H9 (cell line): Measurements from ENCODE around the gene FBXL7. TPM values are rescaled to one million over a fixed set of nuclear protein-coding genes. Genes with fewer than 3 reads are reported as not detected.

Experiments
- DNase-seq: peaks from one replicate; pipeline ENCODE4 v3.0.0-alpha.2; 2017
- H2AFZ ChIP-seq: one replicate; pipeline ENCODE4 v1.6.1; 2013; ENCODE audit warnings: mild to moderate bottlenecking, low read length, control low read depth, moderate library complexity
- H2AK5ac ChIP-seq: 2 replicates; pipeline ENCODE4 v1.6.1; 2013; ENCODE audit warnings: low read length, control low read depth, mixed read lengths; ENCODE audit not compliant: insufficient read length
- H2BK120ac ChIP-seq: one replicate; pipeline ENCODE4 v1.6.1; 2013; ENCODE audit warnings: low read depth, mild to moderate bottlenecking, low read length, control low read depth, inconsistent platforms; ENCODE audit not compliant: poor library complexity, severe bottlenecking
- H2BK12ac ChIP-seq: 2 replicates; pipeline ENCODE4 v1.6.1; 2013; ENCODE audit warnings: low read length, control low read depth, mixed read lengths, low read depth; ENCODE audit not compliant: insufficient read length
- H2BK15ac ChIP-seq: 2 replicates; pipeline ENCODE4 v1.6.1; 2013; ENCODE audit warnings: low read depth, low read length, control low read depth
- H2BK20ac ChIP-seq: one replicate; pipeline ENCODE4 v1.6.1; 2013; ENCODE audit warnings: low read depth, mild to moderate bottlenecking, low read length, control low read depth, inconsistent platforms; ENCODE audit not compliant: poor library complexity, severe bottlenecking
- H2BK5ac ChIP-seq: 2 replicates; pipeline ENCODE4 v1.6.1; 2013; ENCODE audit warnings: low read length, control low read depth, mixed read lengths; ENCODE audit not compliant: insufficient read length
- H3K14ac ChIP-seq: 2 replicates; pipeline ENCODE4 v1.6.1; 2013; ENCODE audit warnings: low read length, control low read depth; ENCODE audit not compliant: insufficient read depth
- H3K18ac ChIP-seq: 2 replicates; pipeline ENCODE4 v1.6.1; 2013; ENCODE audit warnings: low read depth, mild to moderate bottlenecking, mixed read lengths, low read length, control low read depth; ENCODE audit not compliant: insufficient read length
- H3K23ac ChIP-seq: 2 replicates; pipeline ENCODE4 v1.6.1; 2013; ENCODE audit warnings: low read length, control low read depth, mixed read lengths, low read depth; ENCODE audit not compliant: insufficient read length
- H3K23me2 ChIP-seq: 2 replicates; pipeline ENCODE4 v1.6.1; 2013; ENCODE audit warnings: low read depth, mild to moderate bottlenecking, mixed read lengths, low read length, control low read depth; ENCODE audit not compliant: insufficient read length, poor library complexity, severe bottlenecking
- H3K27ac ChIP-seq: 2 replicates; pipeline ENCODE4 v1.5.1; 2013; ENCODE audit warnings: low read length, control low read depth, mixed read lengths, low read depth; ENCODE audit not compliant: insufficient read length
- H3K27me3 ChIP-seq: 2 replicates; pipeline ENCODE4 v1.6.1; 2013; ENCODE audit warnings: low read length, control low read depth, inconsistent platforms; ENCODE audit not compliant: insufficient read depth
- H3K4ac ChIP-seq: 2 replicates; pipeline ENCODE4 v1.6.1; 2013; ENCODE audit warnings: low read depth, mild to moderate bottlenecking, control low read depth, inconsistent platforms, low read length, moderate library complexity
- H3K4me1 ChIP-seq: 2 replicates; pipeline ENCODE4 v1.6.1; 2013; ENCODE audit warnings: low read length, control low read depth, inconsistent platforms; ENCODE audit not compliant: insufficient read depth
- H3K4me2 ChIP-seq: 2 replicates; pipeline ENCODE4 v1.6.1; 2013; ENCODE audit warnings: low read length, control low read depth, mixed read lengths; ENCODE audit not compliant: insufficient read length, insufficient read depth
- H3K56ac ChIP-seq: 2 replicates; pipeline ENCODE4 v1.6.1; 2013; ENCODE audit warnings: low read depth, mild to moderate bottlenecking, mixed read lengths, low read length, control low read depth; ENCODE audit not compliant: insufficient read length
- H3K79me1 ChIP-seq: 2 replicates; pipeline ENCODE4 v1.6.1; 2013; ENCODE audit warnings: low read depth, mild to moderate bottlenecking, moderate library complexity, low read length, control low read depth, inconsistent platforms; ENCODE audit not compliant: insufficient read depth, poor library complexity, severe bottlenecking
- H3K79me2 ChIP-seq: 2 replicates; pipeline ENCODE4 v1.6.1; 2013; ENCODE audit warnings: low read length, control low read depth, inconsistent platforms; ENCODE audit not compliant: insufficient read depth
- H3K9ac ChIP-seq: 2 replicates; pipeline ENCODE4 v1.6.1; 2013; ENCODE audit warnings: low read length, control low read depth, mixed read lengths; ENCODE audit not compliant: insufficient read length; ENCODE audit errors: extremely low read depth
- H3K9me3 ChIP-seq: one replicate; pipeline ENCODE4 v1.6.1; 2013; ENCODE audit warnings: low read depth, low read length, inconsistent platforms; ENCODE audit not compliant: control insufficient read depth
- H3T11ph ChIP-seq: one replicate; pipeline ENCODE4 v1.6.1; 2013; ENCODE audit warnings: mild to moderate bottlenecking, low read length, control low read depth, inconsistent platforms
- H4K20me1 ChIP-seq: one replicate; pipeline ENCODE4 v1.6.1; 2013; ENCODE audit not compliant: control insufficient read depth, insufficient read length, insufficient read depth
- H4K5ac ChIP-seq: 2 replicates; pipeline ENCODE4 v1.6.1; 2013; ENCODE audit warnings: low read depth, mild to moderate bottlenecking, mixed read lengths, low read length, control low read depth; ENCODE audit not compliant: insufficient read length
- H4K8ac ChIP-seq: replicated peaks from 2 replicates; pipeline ENCODE4 v1.6.1; 2013; ENCODE audit warnings: low read length, control low read depth, mixed read lengths, low read depth; ENCODE audit not compliant: insufficient read length
- H4K91ac ChIP-seq: 2 replicates; pipeline ENCODE4 v1.6.1; 2013; ENCODE audit warnings: low read depth, mild to moderate bottlenecking, moderate library complexity, mixed read lengths, low read length, control low read depth; ENCODE audit not compliant: insufficient read length
- H3K27ac Mint-ChIP-seq, 3 experiments: 2 replicates in 2 of 3; 3 replicates in 1 of 3; pipeline ENCODE4 v1.8.0; 2020 to 2021; ENCODE audit warnings: mixed read lengths in 3 of 3, mild to moderate bottlenecking in 1 of 3, moderate library complexity in 1 of 3
- H3K27me3 Mint-ChIP-seq: 2 replicates; pipeline ENCODE4 v1.8.0; 2021; ENCODE audit warnings: low read depth, mild to moderate bottlenecking, moderate library complexity, mixed read lengths
- H3K36me3 Mint-ChIP-seq, 3 experiments: 2 replicates in 2 of 3; 3 replicates in 1 of 3; pipeline ENCODE4 v1.8.0; 2020 to 2021; ENCODE audit warnings: low read depth in 3 of 3, mixed read lengths in 3 of 3; ENCODE audit not compliant: insufficient read depth in 1 of 3
- H3K4me1 Mint-ChIP-seq, 2 experiments: 2 replicates each; pipeline ENCODE4 v1.8.0; 2020; ENCODE audit warnings: mixed read lengths in 2 of 2
- H3K4me3 Mint-ChIP-seq, 2 experiments: 2 replicates in 1 of 2; 3 replicates in 1 of 2; pipeline ENCODE4 v1.8.0; 2020 to 2021; ENCODE audit warnings: mild to moderate bottlenecking in 2 of 2, mixed read lengths in 2 of 2, moderate library complexity in 1 of 2
- H3K9me3 Mint-ChIP-seq, 2 experiments: 2 replicates in 1 of 2; 3 replicates in 1 of 2; pipeline ENCODE4 v1.8.0; 2020; ENCODE audit warnings: mild to moderate bottlenecking in 2 of 2, mixed read lengths in 2 of 2, moderate library complexity in 1 of 2
- WGBS: extraction: QIAGEN DNeasy Blood & Tissue Kit; methylation state at CpG from one replicate; pipeline ENCODE4 v1.1.7; 2013; ENCODE audit warnings: missing lambda C conversion rate, low lambda C conversion rate, mixed read lengths; ENCODE audit not compliant: insufficient read length; ENCODE audit errors: extremely low coverage; 5-methylcytosine and 5-hydroxymethylcytosine counted together
- total RNA-seq: library from RNA; stranded (reverse); gene quantifications from 2 replicates; pipeline ENCODE4 v1.2.1, GENCODE V29; 2021
- TF ChIP-seq, protein P1 (sequence below): fragments of 200-600 bp; sonication (generic); conservative IDR thresholded peaks from 3 replicates; pipeline ENCODE4 v1.8.0; 2021; ENCODE audit warnings: antibody characterized with exemption, mild to moderate bottlenecking

FBXL7 gene
- total RNA-seq, 1 experiment from 2014 or later = 14.6 TPM

DNA sequence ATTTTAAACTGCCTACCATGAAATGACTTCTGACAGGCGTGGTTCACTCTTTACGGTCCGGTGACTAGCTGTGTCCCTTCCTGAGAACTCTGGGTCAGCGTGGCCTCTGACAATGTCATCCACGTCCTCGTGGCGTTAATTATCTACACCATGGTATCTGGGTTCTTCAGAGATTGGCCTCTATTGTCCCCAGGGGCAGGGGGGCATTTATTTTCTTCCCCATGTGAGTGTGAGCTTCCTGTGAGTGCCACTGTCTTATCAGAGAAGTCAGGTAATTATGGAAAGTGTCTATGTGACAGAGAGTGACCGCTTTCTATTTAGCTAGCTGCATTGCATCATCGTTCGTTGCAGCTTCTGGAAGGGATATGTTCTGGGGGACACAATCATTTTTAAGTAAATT is 77.2 kb downstream of the FBXL7 start:
- Histone ChIP-seq H3K27me3 (no peaks in the 10 kb centered on the region), H3K14ac (no peak overlapping the region), H3K4ac (no peak overlapping the region), H2BK120ac (no peak overlapping the region), H2AFZ (no peak overlapping the region), H3K4me2 (no peak overlapping the region), H2AK5ac (no peak overlapping the region), H3K56ac (no peak overlapping the region), H3K23ac (no peak overlapping the region), H4K91ac (no peak overlapping the region), H3K27ac (no peak overlapping the region), H3K18ac (no peak overlapping the region), H2BK20ac (no peak overlapping the region), H3K4me1 (no peaks in the 10 kb centered on the region), H3T11ph (no peak overlapping the region), H3K79me2 (peaks cover 3% of the 10 kb centered on the region; the same call in 1 of the 2 replicates), H2BK12ac (no peak overlapping the region), H2BK5ac (no peak overlapping the region), H3K9me3 (no peaks in the 10 kb centered on the region), H4K8ac (no peak overlapping the region), H3K9ac (no peak overlapping the region), H4K5ac (no peak overlapping the region), H2BK15ac (no peak overlapping the region), H4K20me1 (no peaks in the 10 kb centered on the region), H3K79me1 (no peaks in the 10 kb centered on the region), H3K23me2 (no peaks in the 10 kb centered on the region)
- Mint-ChIP-seq H3K9me3 (no peaks in the 10 kb centered on the region), H3K27ac (no peak overlapping the region), H3K36me3 (peaks cover 5 to 18% (median 10%) of the 10 kb centered on the region in 3 experiments; a peak in 6 of 7 replicates), H3K4me3 (no peak overlapping the region), H3K4me1 (peaks cover 18 to 19% of the 10 kb centered on the region in 2 experiments), H3K27me3 (no peaks in the 10 kb centered on the region)
- TF ChIP-seq, protein P1, sequence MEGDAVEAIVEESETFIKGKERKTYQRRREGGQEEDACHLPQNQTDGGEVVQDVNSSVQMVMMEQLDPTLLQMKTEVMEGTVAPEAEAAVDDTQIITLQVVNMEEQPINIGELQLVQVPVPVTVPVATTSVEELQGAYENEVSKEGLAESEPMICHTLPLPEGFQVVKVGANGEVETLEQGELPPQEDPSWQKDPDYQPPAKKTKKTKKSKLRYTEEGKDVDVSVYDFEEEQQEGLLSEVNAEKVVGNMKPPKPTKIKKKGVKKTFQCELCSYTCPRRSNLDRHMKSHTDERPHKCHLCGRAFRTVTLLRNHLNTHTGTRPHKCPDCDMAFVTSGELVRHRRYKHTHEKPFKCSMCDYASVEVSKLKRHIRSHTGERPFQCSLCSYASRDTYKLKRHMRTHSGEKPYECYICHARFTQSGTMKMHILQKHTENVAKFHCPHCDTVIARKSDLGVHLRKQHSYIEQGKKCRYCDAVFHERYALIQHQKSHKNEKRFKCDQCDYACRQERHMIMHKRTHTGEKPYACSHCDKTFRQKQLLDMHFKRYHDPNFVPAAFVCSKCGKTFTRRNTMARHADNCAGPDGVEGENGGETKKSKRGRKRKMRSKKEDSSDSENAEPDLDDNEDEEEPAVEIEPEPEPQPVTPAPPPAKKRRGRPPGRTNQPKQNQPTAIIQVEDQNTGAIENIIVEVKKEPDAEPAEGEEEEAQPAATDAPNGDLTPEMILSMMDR = no peak
- WGBS = no CpG with 5 or more reads among the region's 10 CpGs
- DNase-seq = no peak
